Measurements from ENCODE around the gene ABR.
A peak's percentile ranks its signal among the peaks of the same experiment; 100 is the strongest.

ABR gene

GRCh38 chr17:1059131-1059795 lies 120.5 kb downstream of the ABR start:
- no peak for TF ChIP-seq EZH2phosphoT487 (IDR thresholded peaks at IDR 0.05; ENCODE audit: borderline replicate concordance)
- TF ChIP-seq, protein P1, sequence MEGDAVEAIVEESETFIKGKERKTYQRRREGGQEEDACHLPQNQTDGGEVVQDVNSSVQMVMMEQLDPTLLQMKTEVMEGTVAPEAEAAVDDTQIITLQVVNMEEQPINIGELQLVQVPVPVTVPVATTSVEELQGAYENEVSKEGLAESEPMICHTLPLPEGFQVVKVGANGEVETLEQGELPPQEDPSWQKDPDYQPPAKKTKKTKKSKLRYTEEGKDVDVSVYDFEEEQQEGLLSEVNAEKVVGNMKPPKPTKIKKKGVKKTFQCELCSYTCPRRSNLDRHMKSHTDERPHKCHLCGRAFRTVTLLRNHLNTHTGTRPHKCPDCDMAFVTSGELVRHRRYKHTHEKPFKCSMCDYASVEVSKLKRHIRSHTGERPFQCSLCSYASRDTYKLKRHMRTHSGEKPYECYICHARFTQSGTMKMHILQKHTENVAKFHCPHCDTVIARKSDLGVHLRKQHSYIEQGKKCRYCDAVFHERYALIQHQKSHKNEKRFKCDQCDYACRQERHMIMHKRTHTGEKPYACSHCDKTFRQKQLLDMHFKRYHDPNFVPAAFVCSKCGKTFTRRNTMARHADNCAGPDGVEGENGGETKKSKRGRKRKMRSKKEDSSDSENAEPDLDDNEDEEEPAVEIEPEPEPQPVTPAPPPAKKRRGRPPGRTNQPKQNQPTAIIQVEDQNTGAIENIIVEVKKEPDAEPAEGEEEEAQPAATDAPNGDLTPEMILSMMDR (conservative IDR thresholded peaks at IDR 0.05; ENCODE audit: low read length), result no peak
- peaks cover 13% of the 10 kb centered on the region; the same call in 1 of the 2 replicates for H3K36me3 ChIP-seq (ENCODE audit: insufficient read depth, low read length)
- H3K79me2 ChIP-seq (ENCODE audit: insufficient read depth, low read length), result no peaks in the 10 kb centered on the region
- no peaks in the 10 kb centered on the region for H3K27me3 ChIP-seq (ENCODE audit: insufficient read depth, low read length, poor library complexity, severe bottlenecking)
- no peaks in the 10 kb centered on the region for H3K4me1 ChIP-seq (ENCODE audit: insufficient read depth, low read length, poor library complexity, severe bottlenecking)
- H3K9me2 ChIP-seq (replicated peaks; ENCODE audit: low read depth, low read length), result no peaks in the 10 kb centered on the region
- no peak overlapping the region for H3K9ac ChIP-seq (ENCODE audit: low read depth, low read length, poor library complexity, severe bottlenecking)
- no peak overlapping the region for H3K4me2 ChIP-seq (ENCODE audit: low read depth, low read length, poor library complexity, severe bottlenecking)
- peaks cover 5% of the 10 kb centered on the region; the same call in 1 of the 2 replicates for H3K9me3 ChIP-seq (ENCODE audit: insufficient read depth, low read depth, low read length)
- no peaks in the 10 kb centered on the region for H3F3A ChIP-seq (ENCODE audit: low read depth)
- H4K20me1 ChIP-seq (ENCODE audit: insufficient read depth, low read length, poor library complexity, severe bottlenecking), result no peaks in the 10 kb centered on the region
- no peak overlapping the region for H2AFZ ChIP-seq (ENCODE audit: low read length)
- no peak overlapping the region for H3K4me3 ChIP-seq (ENCODE audit: low read length, poor library complexity, severe bottlenecking)

DNA sequence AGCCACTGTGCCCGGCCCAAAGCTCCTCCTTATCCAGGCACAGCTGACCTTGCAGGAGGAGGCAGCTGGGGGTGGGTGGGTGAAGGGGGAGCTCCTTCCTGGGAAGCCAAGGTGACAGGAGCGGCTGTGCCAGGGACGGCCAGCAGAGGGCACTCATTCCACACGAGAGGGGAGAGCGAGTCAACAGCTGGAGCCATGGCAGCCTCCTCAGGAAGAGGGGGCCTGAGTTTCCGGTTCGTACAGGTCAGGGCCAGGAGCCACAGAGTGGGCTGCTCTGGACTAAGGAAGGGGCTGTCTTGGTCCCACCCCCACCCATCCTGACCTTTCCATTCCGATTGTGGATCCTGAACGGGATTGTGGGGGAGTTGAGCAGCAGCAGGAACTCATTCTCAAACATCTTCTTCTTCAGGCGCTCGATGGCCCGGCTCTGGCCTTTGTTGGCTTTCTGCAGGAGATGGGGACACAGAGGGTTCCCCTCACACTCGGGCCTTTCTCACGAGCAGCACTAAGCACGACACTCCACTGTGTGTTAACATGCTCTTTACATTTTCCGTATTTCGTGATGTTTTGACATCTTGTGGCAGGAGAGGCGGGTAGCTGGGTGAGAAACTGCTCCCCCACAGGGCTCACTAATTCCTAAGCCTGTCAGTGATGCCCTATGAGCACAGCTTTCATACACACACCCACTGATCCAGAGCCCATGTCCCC lies 121.2 kb downstream of the ABR start:
- Histone ChIP-seq H4K20me1 (ENCODE audit: insufficient read depth, low read length, poor library complexity, severe bottlenecking) (no peaks in the 10 kb centered on the region), H3K4me2 (ENCODE audit: low read depth, low read length, poor library complexity, severe bottlenecking) (no peak overlapping the region), H3K9me2 (replicated peaks; ENCODE audit: low read depth, low read length) (no peaks in the 10 kb centered on the region), H2AFZ (ENCODE audit: low read length) (no peak overlapping the region), H3K79me2 (ENCODE audit: insufficient read depth, low read length) (no peaks in the 10 kb centered on the region), H3K4me1 (ENCODE audit: insufficient read depth, low read length, poor library complexity, severe bottlenecking) (no peaks in the 10 kb centered on the region), H3K36me3 (ENCODE audit: insufficient read depth, low read length) (peaks cover 13% of the 10 kb centered on the region; the same call in 1 of the 2 replicates), H3K9me3 (ENCODE audit: insufficient read depth, low read depth, low read length) (peaks cover 5% of the 10 kb centered on the region; the same call in 1 of the 2 replicates), H3K9ac (ENCODE audit: low read depth, low read length, poor library complexity, severe bottlenecking) (no peak overlapping the region), H3K4me3 (ENCODE audit: low read length, poor library complexity, severe bottlenecking) (no peak overlapping the region), H3K27me3 (ENCODE audit: insufficient read depth, low read length, poor library complexity, severe bottlenecking) (no peaks in the 10 kb centered on the region), H3F3A (ENCODE audit: low read depth) (no peaks in the 10 kb centered on the region)
- TF ChIP-seq EZH2phosphoT487 (IDR thresholded peaks at IDR 0.05; ENCODE audit: borderline replicate concordance), result no peak
- TF ChIP-seq, protein P1 (conservative IDR thresholded peaks at IDR 0.05; ENCODE audit: low read length), result peak; percentile 47

GRCh38 chr17:1056761-1057160 lies 123.0 kb downstream of the ABR start:
- no peaks in the 10 kb centered on the region for H3F3A ChIP-seq (ENCODE audit: low read depth)
- H3K4me2 ChIP-seq (ENCODE audit: low read depth, low read length, poor library complexity, severe bottlenecking), result no peak overlapping the region
- H4K20me1 ChIP-seq (ENCODE audit: insufficient read depth, low read length, poor library complexity, severe bottlenecking), result no peaks in the 10 kb centered on the region
- H3K36me3 ChIP-seq (ENCODE audit: insufficient read depth, low read length), result peaks cover 7% of the 10 kb centered on the region; the same call in 1 of the 2 replicates
- H3K9me2 ChIP-seq (replicated peaks; ENCODE audit: low read depth, low read length), result no peaks in the 10 kb centered on the region
- no peaks in the 10 kb centered on the region for H3K9me3 ChIP-seq (ENCODE audit: insufficient read depth, low read depth, low read length)
- no peaks in the 10 kb centered on the region for H3K79me2 ChIP-seq (ENCODE audit: insufficient read depth, low read length)
- no peaks in the 10 kb centered on the region for H3K4me1 ChIP-seq (ENCODE audit: insufficient read depth, low read length, poor library complexity, severe bottlenecking)
- TF ChIP-seq EZH2phosphoT487 (IDR thresholded peaks at IDR 0.05; ENCODE audit: borderline replicate concordance), result no peak
- TF ChIP-seq, protein P1 (conservative IDR thresholded peaks at IDR 0.05; ENCODE audit: low read length), result no peak
- H3K9ac ChIP-seq (ENCODE audit: low read depth, low read length, poor library complexity, severe bottlenecking), result no peak overlapping the region
- no peak overlapping the region for H2AFZ ChIP-seq (ENCODE audit: low read length)
- H3K4me3 ChIP-seq (ENCODE audit: low read length, poor library complexity, severe bottlenecking), result no peak overlapping the region
- no peaks in the 10 kb centered on the region for H3K27me3 ChIP-seq (ENCODE audit: insufficient read depth, low read length, poor library complexity, severe bottlenecking)

Data from Loucy (cell line).